SW480 (cell line): ENCODE measurements around the gene BUB3.

Experiments
- DNase-seq: peaks from one replicate; pipeline ENCODE4 v3.0.0-alpha.2; 2016; ENCODE audit warnings: low spot score

BUB3 gene

DNA sequence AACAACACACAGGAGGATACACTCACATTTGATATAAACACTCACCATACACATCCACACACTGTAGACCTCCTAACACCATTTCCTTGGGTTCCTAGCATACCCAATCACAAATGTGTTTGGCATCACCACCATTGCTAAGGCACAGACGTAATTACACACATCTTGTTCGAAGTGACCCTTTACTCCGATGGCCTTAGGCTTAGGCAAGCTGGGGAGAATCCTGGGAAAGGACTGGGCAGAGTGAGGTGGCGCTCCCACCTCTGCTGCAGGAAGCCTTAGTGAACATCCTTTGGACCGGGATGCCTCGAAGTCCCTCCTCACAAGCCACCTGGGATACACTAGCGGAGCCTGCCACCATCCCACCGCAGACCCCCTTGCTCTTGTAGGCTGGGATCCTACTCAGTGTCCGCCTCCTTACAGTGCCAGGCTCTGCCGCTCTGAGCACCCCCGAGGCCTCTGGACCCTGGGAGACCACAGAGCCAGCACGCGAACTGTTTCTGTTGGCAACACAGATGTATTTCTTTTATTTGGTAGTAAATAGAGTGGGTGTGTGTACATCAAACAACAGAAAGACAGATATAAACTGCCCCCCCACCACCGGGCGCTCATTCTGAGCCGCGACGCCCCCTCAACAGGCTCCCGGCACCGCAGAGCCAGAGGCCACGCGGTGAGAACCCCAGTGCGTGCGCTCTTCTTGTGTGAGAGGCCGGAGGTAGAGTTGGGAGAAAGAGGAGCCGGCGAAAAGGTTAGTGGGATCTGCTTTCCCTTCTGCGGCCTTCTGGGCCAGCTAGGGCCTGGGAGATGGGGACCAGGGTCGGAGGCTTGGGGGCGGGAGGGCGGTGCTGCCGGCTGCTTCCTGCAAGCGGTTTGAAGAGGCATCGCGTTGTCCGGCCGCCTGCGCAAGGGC is 12.2 kb upstream of the BUB3 start:
- no peak for DNase-seq

DNA sequence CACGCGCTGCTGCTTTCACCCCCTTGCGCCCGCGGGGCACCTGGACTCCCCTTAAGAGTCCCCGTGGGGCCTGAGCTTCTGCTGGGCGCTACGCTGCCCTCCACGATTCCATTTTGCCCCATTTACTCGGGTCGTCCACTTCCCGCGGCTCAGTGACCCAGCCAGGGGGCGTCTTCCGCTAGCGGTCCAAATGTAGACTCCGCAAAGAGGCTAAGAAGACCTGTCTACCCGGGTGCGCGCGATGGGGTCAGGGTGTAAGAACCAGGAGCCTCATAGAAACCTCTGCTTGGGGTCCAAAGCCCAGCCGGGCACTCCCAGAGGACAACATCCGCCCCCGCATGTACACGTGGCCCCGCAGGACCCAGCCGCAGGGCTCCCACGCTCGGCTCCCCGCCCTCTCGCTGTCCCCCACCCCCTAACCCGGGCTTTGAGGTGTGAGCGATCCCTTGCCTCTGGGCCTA is 11.5 kb upstream of the BUB3 start:
- no peak for DNase-seq

DNA sequence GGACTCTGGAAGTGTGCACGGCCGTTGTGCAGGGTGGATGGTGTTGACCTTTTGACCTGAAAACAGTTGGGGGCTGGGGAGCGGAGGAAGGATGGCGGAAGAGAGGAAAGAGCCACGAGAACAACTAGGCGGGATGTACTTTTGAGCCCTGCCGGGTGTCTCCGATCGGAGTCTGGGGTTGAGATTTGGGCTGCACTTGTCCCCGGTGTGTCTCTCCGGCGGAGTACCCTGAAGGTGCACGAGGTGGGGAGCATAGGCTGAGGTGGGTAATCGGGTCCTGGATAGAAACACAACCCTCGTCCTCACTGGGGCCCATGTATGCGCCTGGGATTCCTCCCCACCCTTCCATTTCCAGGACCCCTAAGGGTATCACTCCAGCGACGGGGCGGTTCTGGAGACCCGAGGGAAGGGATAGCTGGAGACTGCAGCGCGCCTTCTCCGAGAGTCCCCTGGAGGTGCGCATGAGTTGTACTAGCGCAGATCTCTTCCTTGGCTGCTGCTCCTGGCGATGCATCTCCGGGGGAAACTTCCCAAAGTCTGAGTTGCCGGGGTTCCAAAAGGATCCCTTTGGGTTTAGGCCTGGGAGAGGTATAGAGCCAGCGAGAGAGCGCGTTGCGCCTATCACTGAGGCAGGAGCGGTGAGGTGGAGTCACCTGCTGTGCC is 10.9 kb upstream of the BUB3 start:
- no peak for DNase-seq

GRCh38 chr10:123143825-123144168 is 10.4 kb upstream of the BUB3 start:
- DNase-seq, result no peak

DNA sequence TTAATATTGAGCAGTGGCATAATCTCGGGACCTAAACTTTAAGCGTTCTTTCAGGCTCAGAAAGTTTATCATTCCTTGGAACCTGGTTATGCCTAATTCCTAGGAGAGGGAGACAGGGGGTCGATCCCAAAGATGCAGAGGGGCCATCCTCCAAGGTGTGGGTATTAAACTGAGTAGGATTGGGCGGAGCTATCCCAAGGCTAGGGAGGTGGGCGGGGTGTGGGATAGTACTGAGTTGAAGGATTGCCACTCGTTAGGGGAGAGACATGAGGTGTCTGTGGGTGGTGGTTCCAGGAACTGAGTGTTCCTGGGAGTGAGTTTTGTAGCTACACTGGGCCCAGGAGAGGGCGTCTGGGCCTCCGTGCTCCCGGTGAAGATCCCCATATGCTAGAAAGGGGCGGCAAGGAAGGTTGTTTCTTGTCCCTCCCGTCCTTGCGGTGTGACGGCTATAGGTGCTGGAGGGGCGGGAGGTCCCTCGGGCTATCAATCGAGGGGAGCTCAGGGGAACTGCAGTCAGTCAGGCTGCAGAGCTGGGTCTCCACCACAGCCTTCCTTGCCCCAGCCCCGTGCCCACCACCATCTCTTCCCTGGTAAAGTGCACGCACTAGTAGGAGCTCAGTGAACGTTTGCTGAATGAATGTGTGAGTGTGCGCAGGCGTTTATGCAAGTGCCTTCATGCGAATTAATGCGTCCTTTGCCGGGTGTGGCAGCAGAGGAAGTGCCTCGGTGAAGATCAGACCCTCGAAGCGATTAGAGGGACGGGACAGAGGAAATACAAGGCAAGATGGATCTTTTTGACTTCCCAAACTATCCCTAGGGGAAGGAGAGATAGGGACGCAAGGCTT is 9.3 kb upstream of the BUB3 start:
- no peak for DNase-seq

- DNase-seq, result no peak
Measured at GRCh38 chr10:123145542-123146012, 8.6 kb upstream of the BUB3 start.

DNA sequence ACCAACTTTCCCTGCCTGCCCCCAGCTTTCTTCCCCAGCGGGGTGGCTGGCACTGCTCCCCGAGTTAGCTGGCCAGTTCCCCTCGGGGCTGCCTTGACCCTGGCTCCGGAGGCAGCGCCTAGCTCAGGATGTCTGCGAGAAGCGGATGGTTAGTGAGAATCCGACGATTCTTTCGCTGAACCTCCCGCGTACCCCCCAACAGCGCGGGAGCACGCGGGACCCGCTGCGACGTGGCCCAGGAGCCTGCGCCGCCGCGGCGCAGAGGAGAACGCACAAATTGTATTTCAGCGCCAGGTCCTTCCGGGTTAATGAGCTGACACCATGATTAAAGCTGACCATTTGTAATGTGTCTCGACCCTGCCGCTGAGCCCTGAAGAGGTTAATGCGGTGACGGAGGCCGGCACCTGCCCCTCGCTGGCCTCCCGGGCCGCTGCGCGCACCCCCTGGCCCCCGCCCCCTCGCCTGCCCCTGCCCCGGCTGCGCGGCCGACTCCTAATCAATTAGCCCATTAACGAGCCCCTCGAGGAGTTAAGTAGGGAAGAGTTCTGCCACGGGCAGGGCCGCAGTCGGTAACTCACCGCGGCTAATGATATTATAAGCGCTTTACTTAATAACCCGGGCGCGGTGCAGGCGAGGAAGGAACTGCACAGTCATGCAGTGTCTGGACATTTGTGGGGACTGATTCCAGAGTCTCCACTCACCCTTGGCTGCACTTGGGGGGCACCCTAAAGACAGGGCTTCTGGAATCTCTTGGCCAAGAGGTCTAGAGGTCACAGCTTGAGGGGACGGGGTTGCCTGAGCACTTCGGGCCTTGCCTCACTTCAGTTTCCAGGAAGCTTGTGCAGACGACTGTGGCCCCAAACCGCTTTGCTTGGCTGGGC is 7.9 kb upstream of the BUB3 start:
- no peak for DNase-seq

GRCh38 chr10:123146894-123147634 is 7.1 kb upstream of the BUB3 start:
- no peak for DNase-seq

DNA sequence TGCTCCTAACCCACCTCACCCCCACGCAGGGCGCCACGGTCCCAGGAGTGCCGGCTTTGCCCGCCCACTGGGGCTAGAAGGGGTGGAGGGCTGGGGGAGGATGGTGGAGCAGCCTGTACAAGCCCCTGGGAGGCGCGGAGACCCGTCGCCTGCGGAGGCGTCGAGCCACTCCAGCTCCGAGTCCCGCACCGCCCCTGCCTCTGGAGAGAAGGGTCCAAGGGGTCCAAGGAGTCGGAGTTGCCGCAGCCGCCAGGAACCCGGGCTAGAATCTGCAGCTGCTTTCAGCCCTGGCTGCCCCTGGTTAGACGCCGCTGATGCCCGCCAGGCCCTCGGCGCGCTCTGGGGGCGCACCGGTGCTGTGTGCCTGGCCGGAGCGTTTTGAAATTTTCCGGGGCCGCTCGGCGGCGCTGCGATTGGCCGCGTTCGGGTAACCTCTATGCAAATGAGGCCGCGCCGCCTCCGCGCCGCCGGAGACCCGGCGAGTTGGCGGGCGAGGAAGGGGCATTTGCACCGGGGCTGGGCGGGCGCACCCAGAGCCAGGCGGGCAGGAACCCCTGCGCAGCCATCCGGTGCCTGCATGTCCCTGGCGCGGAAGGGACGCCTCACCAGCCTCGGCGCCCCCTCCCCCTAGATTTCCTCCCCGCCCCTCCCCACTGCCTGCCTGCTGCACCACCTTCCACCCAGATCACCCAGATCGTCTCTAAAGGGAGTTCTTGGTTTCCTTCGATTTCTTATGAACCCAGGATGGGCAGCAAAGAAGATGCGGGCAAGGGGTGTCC is 6.4 kb upstream of the BUB3 start, which contains the start of gene HMX2:
Gene HMX2 (plus strand): TSS at position 502 of the 779 bp plus-strand sequence. CDS start 243 bp downstream, at position 745.
- no peak for DNase-seq

DNA sequence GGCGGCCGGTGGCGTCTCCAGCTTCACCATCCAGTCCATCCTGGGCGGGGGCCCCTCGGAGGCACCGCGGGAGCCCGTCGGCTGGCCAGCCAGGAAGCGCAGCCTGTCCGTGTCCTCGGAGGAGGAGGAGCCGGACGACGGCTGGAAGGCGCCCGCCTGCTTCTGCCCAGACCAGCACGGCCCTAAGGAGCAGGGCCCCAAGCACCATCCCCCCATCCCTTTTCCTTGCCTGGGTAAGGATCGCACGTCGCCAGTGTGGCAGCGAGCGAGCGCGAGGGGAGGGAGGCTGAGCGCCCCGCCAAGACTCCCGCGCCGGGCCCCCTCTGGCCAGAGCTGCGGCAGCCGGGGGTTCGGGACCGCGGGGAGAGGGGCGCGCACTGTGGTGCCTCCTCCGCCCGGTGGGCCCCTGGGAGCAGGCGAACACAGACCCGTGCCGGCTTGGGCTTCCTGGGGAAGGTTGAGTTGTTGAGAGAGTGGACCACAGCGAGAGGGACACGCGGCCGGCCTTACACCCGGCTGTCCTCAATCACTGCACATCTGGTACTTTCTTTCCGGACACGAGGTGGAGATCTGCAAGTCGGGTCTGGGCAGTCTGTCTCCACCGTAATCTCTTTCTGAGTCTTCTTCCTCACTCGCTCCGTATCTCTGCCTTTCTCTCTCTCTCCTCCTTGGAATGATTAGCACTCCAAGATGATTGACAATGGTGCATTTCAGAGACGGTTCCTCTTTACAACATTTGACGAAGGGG is 5.6 kb upstream of the BUB3 start:
- no peak for DNase-seq

- no peak for DNase-seq
Measured at GRCh38 chr10:123149162-123149567, 5.0 kb upstream of the BUB3 start.

GRCh38 chr10:123149568-123150270 is 4.5 kb upstream of the BUB3 start:
- DNase-seq, result no peak

DNA sequence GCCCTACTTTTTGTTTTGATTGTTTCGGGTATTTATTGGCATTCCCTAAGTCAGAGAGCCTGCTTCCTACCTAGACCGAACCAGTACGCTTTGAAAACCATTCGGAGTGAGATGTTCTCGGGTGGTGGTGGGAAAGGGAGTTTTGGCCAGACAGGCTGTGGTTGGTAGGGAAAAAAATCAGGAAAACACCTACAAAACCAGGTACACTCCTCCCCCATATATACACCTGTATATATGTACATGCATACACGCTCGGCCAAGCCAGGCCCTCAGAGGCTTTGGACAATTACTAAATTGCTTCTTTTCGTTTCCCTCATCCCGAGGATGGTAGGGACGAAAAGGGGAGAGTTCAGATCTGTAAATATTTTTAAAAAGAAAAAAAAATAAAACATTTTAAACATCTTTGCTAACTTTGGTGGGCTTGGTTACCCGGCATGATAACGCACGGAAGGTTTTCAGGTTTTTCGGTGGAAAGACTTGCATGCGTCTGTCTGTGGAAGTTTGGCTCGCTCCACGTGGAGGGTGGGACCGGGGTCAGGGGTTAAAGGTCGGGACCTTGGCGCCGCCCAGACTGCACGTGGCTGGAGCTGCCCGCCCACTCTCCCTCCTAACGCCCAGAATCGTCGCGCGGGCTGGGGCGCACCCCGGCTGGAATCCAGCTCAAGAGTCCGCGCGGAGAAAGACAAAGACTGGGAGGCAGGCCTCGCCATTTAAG is 3.8 kb upstream of the BUB3 start:
- DNase-seq, result no peak

- DNase-seq, result no peak
Measured at GRCh38 chr10:123150986-123151736, 3.0 kb upstream of the BUB3 start.

DNA sequence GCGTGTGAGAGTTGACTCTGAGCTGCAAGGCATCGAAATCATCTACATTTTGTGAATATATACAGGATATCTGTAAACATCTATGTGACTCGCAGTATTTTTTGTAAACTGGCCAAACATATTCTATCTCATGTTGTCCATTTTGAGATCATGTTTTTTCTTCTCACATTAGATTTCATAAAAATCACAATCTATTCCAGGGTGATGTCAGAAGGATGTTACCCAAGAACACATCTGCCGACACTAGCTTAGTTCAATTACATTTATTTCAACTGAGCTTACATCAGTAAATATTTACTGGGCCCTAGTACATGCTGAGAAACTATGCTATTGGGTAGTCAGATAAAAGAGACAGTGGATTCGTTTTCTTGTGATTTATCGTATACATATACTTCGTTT is 2.5 kb upstream of the BUB3 start:
- DNase-seq, result no peak

DNA sequence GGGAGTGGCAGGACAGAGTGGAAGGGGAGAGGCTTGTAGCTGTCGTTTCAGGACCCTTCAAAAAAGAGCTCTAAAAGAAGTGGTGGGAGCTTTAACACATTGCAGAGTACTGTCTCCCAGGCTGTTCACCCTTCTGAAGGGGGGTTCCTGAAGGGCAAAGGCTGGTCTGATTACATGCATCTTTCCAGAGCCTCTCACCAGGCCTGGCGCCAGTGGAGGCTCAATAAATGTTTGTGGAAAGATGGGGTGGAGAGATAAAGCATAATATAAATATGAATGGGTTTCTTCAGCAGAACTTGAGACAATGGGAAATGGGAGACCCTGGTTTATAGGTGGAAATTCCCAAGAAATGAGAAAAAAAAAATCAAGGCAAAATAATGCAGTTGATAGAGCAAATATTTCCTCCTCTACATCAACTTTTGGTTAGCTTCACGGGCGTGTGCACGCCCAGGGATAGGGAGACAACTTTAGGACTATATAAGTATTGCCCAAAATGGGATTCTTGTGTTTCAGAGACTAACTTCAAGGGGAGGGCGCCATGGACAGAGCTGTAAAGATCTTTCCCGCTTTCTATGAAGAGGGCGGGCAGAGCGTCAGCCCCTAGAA is 613 bp upstream of the BUB3 start:
- DNase-seq, result no peak
